K562 (cell line): Measurements from ENCODE around the gene DTNA. TPM values are rescaled to one million over a fixed set of nuclear protein-coding genes. Genes with fewer than 3 reads are reported as not detected.

ENCODE experiments used
- ATAC-seq: fragments of 200-7000 bp; cut with Tn5 transposase; 3 replicates; pipeline ENCODE4 v1.9.1; 2020; ENCODE audit warnings: moderate library complexity
- BruUV-seq: library from RNA; stranded (reverse); fragments of 400-500 nt; replicated peaks from 2 replicates; lab custom pipeline; 2021; lab: Mats Ljungman, UMichigan
- CTCF ChIA-PET: fragments of 300-600 bp; formaldehyde crosslinking; extraction: SDS; loops from one replicate; lab custom pipeline; 2021; ENCODE audit warnings: low intra/inter-chr PET ratio; lab: Yijun Ruan, JAX
- POLR2A ChIA-PET: fragments of 300-600, 350-650 bp; sonication (Branson Sonifier 250); formaldehyde crosslinking; extraction: SDS; loops from one replicate; lab custom pipeline; 2021; ENCODE audit warnings: antibody characterized with exemption, inconsistent platforms; lab: Yijun Ruan, JAX
- DNase-seq, 4 experiments: peaks; one replicate each; pipeline versions ENCODE4 v3.0.0 to v3.0.0-alpha.2; 2011 to 2018; ENCODE audit warnings: low spot score in 3 of 4, mixed read lengths in 3 of 4; ENCODE audit errors: extremely low read depth in 1 of 4
- FAIRE-seq: peaks from 2 replicates; lab custom pipeline; 2011; peaks lifted over from hg19 to GRCh38; lab: Jason Lieb, UNC
- H2AFZ ChIP-seq: 2 replicates; pipeline ENCODE4 v1.6.0; 2011; ENCODE audit warnings: low read depth, low read length, control low read depth, inconsistent platforms
- H3K27ac ChIP-seq: fragments of 200-600 bp; 3 replicates; pipeline ENCODE4 v1.8.0; 2011; ENCODE audit warnings: low read depth, mild to moderate bottlenecking, control low read depth, inconsistent platforms, low read length, moderate library complexity, mixed read lengths; ENCODE audit errors: extremely low read depth
- H3K27me3 ChIP-seq, 2 experiments: fragments of 300-600 bp in 1 of 2; 2 replicates in 1 of 2; 3 replicates in 1 of 2; pipeline versions ENCODE4 v1.6.0 to v1.8.0; 2011; ENCODE audit warnings: inconsistent platforms in 2 of 2, low read length in 2 of 2, mild to moderate bottlenecking in 1 of 2, mixed read lengths in 1 of 2, moderate library complexity in 1 of 2; ENCODE audit not compliant: control insufficient read depth in 2 of 2, insufficient read depth in 2 of 2
- H3K36me3 ChIP-seq: fragments of 300-600 bp; 3 replicates; pipeline ENCODE4 v1.8.0; 2011; ENCODE audit warnings: mild to moderate bottlenecking, low read length, inconsistent platforms; ENCODE audit not compliant: control insufficient read depth, insufficient read depth
- H3K4me1 ChIP-seq, 2 experiments: fragments of 200-600 bp in 1 of 2; replicated peaks in 1 of 2; 2 replicates in 1 of 2; 3 replicates in 1 of 2; pipeline versions ENCODE4 v1.5.1 to v1.8.0; 2011; ENCODE audit warnings: inconsistent platforms in 2 of 2, low read length in 2 of 2, mild to moderate bottlenecking in 1 of 2, mixed read lengths in 1 of 2, moderate library complexity in 1 of 2; ENCODE audit not compliant: control insufficient read depth in 2 of 2, insufficient read depth in 2 of 2
- H3K4me2 ChIP-seq: 2 replicates; pipeline ENCODE4 v1.6.1; 2011; ENCODE audit warnings: low read length, control low read depth, inconsistent platforms, mixed read lengths; ENCODE audit not compliant: insufficient read depth
- H3K4me3 ChIP-seq: fragments of 200-600 bp; sonication (generic), shearing (Covaris generic); 2 replicates; pipeline ENCODE4 v1.5.1; 2016; ENCODE audit warnings: control low read depth, inconsistent platforms
- H3K79me2 ChIP-seq: fragments of 200-600 bp; 3 replicates; pipeline ENCODE4 v1.8.0; 2011; ENCODE audit warnings: low read length, inconsistent platforms; ENCODE audit not compliant: control insufficient read depth, insufficient read depth
- H3K9ac ChIP-seq, 2 experiments: 2 replicates each; pipeline versions ENCODE4 v1.6.0 to v1.6.1; 2011; ENCODE audit warnings: low read depth in 2 of 2, low read length in 2 of 2, control low read depth in 1 of 2, inconsistent platforms in 1 of 2, mild to moderate bottlenecking in 1 of 2, mixed read lengths in 1 of 2; ENCODE audit not compliant: insufficient read depth in 1 of 2
- H3K9me1 ChIP-seq: one replicate; pipeline ENCODE4 v1.6.0; 2011; ENCODE audit warnings: inconsistent platforms, mild to moderate bottlenecking, low read length, moderate library complexity; ENCODE audit not compliant: control insufficient read depth, insufficient read depth
- H3K9me3 ChIP-seq: replicated peaks from 2 replicates; pipeline ENCODE4 v1.5.1; 2011; ENCODE audit warnings: low read depth, low read length, inconsistent platforms; ENCODE audit not compliant: control insufficient read depth, insufficient read depth
- H4K20me1 ChIP-seq: replicated peaks from 2 replicates; pipeline ENCODE4 v1.6.1; 2011; ENCODE audit warnings: low read length, inconsistent platforms, mixed read lengths; ENCODE audit not compliant: control insufficient read depth, insufficient read depth
- BCOR ChIP-seq: fragments of 450-650 bp; IDR thresholded peaks from 2 replicates; pipeline ENCODE4 v1.6.1; 2016
- CC2D1A ChIP-seq: fragments of 450-650 bp; IDR thresholded peaks from 2 replicates; pipeline ENCODE4 v1.6.1; 2017; ENCODE audit warnings: mild to moderate bottlenecking
- ZFP1 ChIP-seq: fragments of 450-650 bp; formaldehyde crosslinking; IDR thresholded peaks from 2 replicates; pipeline ENCODE4 v1.4.0; 2020; ENCODE audit warnings: mild to moderate bottlenecking, mixed read lengths
- ZNF12 ChIP-seq: sonication (generic); formaldehyde crosslinking; IDR thresholded peaks from 2 replicates; pipeline ENCODE4 v1.4.0; 2020; ENCODE audit warnings: mild to moderate bottlenecking, missing genetic modification reagents
- WGBS: fragments of 100-300 bp; shearing (Covaris generic); methylation state at CpG from one replicate; pipeline ENCODE4 v1.1.6; 2016; ENCODE audit warnings: low coverage, mixed read lengths; ENCODE audit not compliant: insufficient coverage; ENCODE audit errors: missing lambda C conversion rate; 5-methylcytosine and 5-hydroxymethylcytosine counted together
- in situ Hi-C: fragments of 300-500 bp; cut with MboI; formaldehyde crosslinking; loops from 4 replicates; pipeline ENCODE4 v1.15.0; 2018; ENCODE audit warnings: inconsistent platforms, mixed read lengths
- intact Hi-C: fragments of 100-400 bp; cut with micrococcal nuclease; formaldehyde crosslinking; loops from 2 replicates; pipeline ENCODE4 v1.14.2; 2022
- polyA plus RNA-seq, 8 experiments: library from polyadenylated mRNA; depleted of rRNA in 4 of 8; stranded (reverse) in 5 of 8; unstranded in 3 of 8; fragments of >200 nt; fragmentation: Nextera tagmentation in 2 of 8; fragmentation: Illumina TruSeq in 1 of 8; extraction: Ambion mirVana in 2 of 8; extraction: Trizol in 1 of 8; gene quantifications; 2 replicates each; pipeline versions ENCODE4 v1.2.1 to v1.2.3, GENCODE V29; 2011 to 2014; ENCODE audit warnings: inconsistent platforms in 1 of 8, missing spikeins in 1 of 8
- total RNA-seq, 7 experiments: library from RNA; depleted of rRNA in 6 of 7; stranded (reverse); fragments of >200 nt in 6 of 7; fragmentation: Illumina TruSeq in 2 of 7; extraction: Trizol in 2 of 7; gene quantifications; 2 replicates each; pipeline versions ENCODE4 v1.2.1 to v1.2.3, GENCODE V29; 2011 to 2021; ENCODE audit warnings: low replicate concordance in 1 of 7
- TF ChIP-seq, protein P1 (sequence below): fragments of 450-650 bp; formaldehyde crosslinking; IDR thresholded peaks from 2 replicates; pipeline ENCODE4 v1.4.0; 2020; ENCODE audit warnings: mild to moderate bottlenecking, mixed read lengths

The DTNA gene
- total and polyA plus RNA-seq, 9 of the 15 experiments (the other 6 are each of a cell fraction or from before 2014, with no cell fraction given) = 0.07 to 2.4 (median 0.22) TPM; not detected in 2

DNA sequence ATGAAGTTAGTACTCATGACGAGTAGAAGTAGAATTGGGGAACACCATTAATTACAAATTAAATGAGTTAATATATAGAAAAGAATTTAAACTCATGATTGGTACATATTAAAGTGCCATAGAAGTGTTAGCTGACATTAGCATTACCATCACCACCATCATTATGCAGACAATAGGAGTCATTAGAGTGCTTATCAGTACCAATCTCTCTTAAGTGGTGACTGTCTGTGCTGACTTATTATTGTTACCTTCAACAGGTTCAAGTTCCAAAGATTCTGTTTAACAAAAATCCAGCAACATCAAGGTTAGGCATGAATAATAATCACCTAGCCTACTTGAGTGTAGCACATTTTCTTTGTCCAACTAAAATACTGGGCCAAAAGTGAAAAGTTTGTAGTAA is 222.3 kb downstream of the DTNA start:
- Histone ChIP-seq H4K20me1 (no peaks in the 10 kb centered on the region), H3K36me3 (no peaks in the 10 kb centered on the region), H3K27me3 (no peaks in the 10 kb centered on the region), H2AFZ (no peak overlapping the region), H3K4me3 (no peak overlapping the region), H3K9me1 (no peaks in the 10 kb centered on the region), H3K4me2 (no peak overlapping the region), H3K27ac (no peak overlapping the region), H3K79me2 (no peaks in the 10 kb centered on the region), H3K9me3 (no peaks in the 10 kb centered on the region), H3K9ac (no peak overlapping the region), H3K4me1 (peaks cover 0 to 3% of the 10 kb centered on the region in 2 experiments; a peak in 1 of 5 replicates)
- no TSS peak for BruUV-seq
- no peak for FAIRE-seq
- ATAC-seq = no peak
- in situ Hi-C loops (no loop called here), intact Hi-C loops (no loop called here)
- WGBS = 17% methylated on average over 1 of the region's 1 CpG
- CTCF ChIA-PET = no interaction called here
- no peak for DNase-seq
- POLR2A ChIA-PET = interaction anchor here (1.3 kb wide), 1 partner anchor 10 kb away, joined by 4 read pairs; no protein-coding TSS in a partner anchor
- TF ChIP-seq CC2D1A (no peak), ZFP1 (CRISPR knock-in tag) (no peak)

DNA sequence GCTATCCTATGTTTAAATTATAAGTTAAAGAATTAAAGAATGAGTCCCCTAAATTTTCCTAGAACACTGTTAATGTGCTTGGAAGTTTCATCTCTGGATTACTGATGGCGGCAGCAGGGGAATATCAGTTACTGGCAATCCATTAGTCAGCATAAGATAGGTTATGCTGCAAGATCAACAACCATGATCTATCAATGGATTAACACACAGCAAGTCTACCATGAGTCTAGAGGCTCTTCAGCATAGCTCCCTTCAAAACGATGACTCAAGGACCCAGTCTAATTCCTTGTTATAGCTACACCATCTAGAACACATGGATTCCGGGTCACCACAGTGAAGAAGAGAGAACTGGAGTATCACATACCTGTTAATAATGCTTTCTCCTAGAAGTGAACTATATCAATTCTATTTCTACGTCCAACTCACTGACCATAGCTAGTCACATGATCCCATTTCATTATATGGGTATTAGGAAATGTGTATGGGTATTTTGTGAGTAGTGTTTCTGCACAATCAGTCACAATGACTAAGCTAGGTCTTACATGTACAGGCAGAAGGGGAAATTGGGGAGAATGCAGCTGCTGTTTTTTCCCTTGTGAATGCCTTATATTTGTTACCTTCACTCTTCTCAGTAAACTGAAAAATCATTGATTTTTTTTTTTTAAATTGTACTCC is 222.8 kb downstream of the DTNA start:
- intact Hi-C loops = no loop called here
- H3K27ac ChIP-seq = no peak overlapping the region
- peaks cover 0 to 3% of the 10 kb centered on the region in 2 experiments; a peak in 1 of 5 replicates for H3K4me1 ChIP-seq
- DNase-seq (no peak), FAIRE-seq (no peak), ATAC-seq (no peak)
- H3K79me2 ChIP-seq = no peaks in the 10 kb centered on the region
- WGBS = 2% methylated on average over 4 of the region's 4 CpGs
- H3K27me3 ChIP-seq = no peaks in the 10 kb centered on the region
- H3K4me2 ChIP-seq = no peak overlapping the region
- no peak overlapping the region for H3K4me3 ChIP-seq
- no peak overlapping the region for H2AFZ ChIP-seq
- TF ChIP-seq ZNF12 (CRISPR knock-in tag) (peak; percentile 84; the same call in 1 of the 2 replicates), BCOR (no peak)
- TF ChIP-seq, protein P1, sequence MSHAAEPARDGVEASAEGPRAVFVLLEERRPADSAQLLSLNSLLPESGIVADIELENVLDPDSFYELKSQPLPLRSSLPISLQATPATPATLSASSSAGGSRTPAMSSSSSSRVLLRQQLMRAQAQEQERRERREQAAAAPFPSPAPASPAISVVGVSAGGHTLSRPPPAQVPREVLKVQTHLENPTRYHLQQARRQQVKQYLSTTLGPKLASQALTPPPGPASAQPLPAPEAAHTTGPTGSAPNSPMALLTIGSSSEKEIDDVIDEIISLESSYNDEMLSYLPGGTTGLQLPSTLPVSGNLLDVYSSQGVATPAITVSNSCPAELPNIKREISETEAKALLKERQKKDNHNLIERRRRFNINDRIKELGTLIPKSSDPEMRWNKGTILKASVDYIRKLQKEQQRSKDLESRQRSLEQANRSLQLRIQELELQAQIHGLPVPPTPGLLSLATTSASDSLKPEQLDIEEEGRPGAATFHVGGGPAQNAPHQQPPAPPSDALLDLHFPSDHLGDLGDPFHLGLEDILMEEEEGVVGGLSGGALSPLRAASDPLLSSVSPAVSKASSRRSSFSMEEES (CRISPR knock-in tag) = peak; percentile 81
- CTCF ChIA-PET = no interaction called here
- H3K9me1 ChIP-seq = no peaks in the 10 kb centered on the region
- no TSS peak for BruUV-seq
- POLR2A ChIA-PET = interaction anchor here (0.6 to 1.3 kb wide), 2 partner anchors 11 to 203 kb away, joined by 3 to 4 read pairs; no protein-coding TSS in a partner anchor
- in situ Hi-C loops = no loop called here
- no peak overlapping the region for H3K9ac ChIP-seq
- no peaks in the 10 kb centered on the region for H3K9me3 ChIP-seq
- H3K36me3 ChIP-seq = no peaks in the 10 kb centered on the region
- H4K20me1 ChIP-seq = no peaks in the 10 kb centered on the region
